Tibial nerve (tissue), 4 donors: ENCODE data around the gene ANXA2R. TPM values are rescaled to one million over a fixed set of nuclear protein-coding genes. Genes with fewer than 3 reads are reported as not detected.
"Not testable (repeated sequence)": the region's sequence is repeated elsewhere in the genome, so short reads cannot be mapped to it uniquely, and the experiment has no call there.

Source experiments
- DNase-seq, 2 donors: peaks; one replicate each; pipeline ENCODE4 v3.0.0-alpha.2; 2019; ENCODE audit warnings: low spot score in 2 of 2
- H3K27ac ChIP-seq, 4 donors: fragments of 200-600 bp; sonication (generic) in 3 of 4; one replicate each; pipeline ENCODE4 v1.5.1; 2017 to 2019; ENCODE audit warnings: mild to moderate bottlenecking in 1 of 4
- H3K27me3 ChIP-seq, 2 donors: fragments of 200-600 bp; sonication (generic) in 1 of 2; one replicate each; pipeline versions ENCODE4 v1.5.1 to v1.6.0; 2017 to 2019
- H3K36me3 ChIP-seq, 3 donors: fragments of 200-600 bp; sonication (generic); one replicate each; pipeline ENCODE4 v1.5.1; 2018 to 2019
- H3K4me1 ChIP-seq, 4 donors: fragments of 200-600 bp; sonication (generic) in 3 of 4; one replicate each; pipeline ENCODE4 v1.5.1; 2017 to 2019
- H3K4me3 ChIP-seq, 4 donors: fragments of 200-600 bp; sonication (generic) in 3 of 4; one replicate each; pipeline ENCODE4 v1.5.1; 2017 to 2019; ENCODE audit warnings: mild to moderate bottlenecking in 1 of 4, moderate library complexity in 1 of 4
- H3K9me3 ChIP-seq, 4 donors: fragments of 200-600 bp; sonication (generic) in 3 of 4; one replicate each; pipeline ENCODE4 v1.5.1; 2017 to 2019
- CTCF ChIP-seq, 5 experiments: fragments of 200-600 bp in 3 of 5; fragments of 450-650 bp in 2 of 5; sonication (generic) in 3 of 5; IDR thresholded peaks; one replicate each; pipeline ENCODE4 v1.5.1; 2016 to 2019; ENCODE audit warnings: antibody characterized with exemption in 5 of 5, mild to moderate bottlenecking in 3 of 5, moderate library complexity in 2 of 5
- EP300 ChIP-seq, 2 donors: sonication (generic); formaldehyde crosslinking; IDR thresholded peaks; one replicate each; pipeline ENCODE4 v1.6.1; 2017; ENCODE audit warnings: antibody characterized with exemption in 2 of 2, mild to moderate bottlenecking in 1 of 2
- POLR2A ChIP-seq, 2 donors: fragments of 450-650 bp; IDR thresholded peaks; one replicate each; pipeline ENCODE4 v1.6.1; 2017; ENCODE audit warnings: antibody characterized with exemption in 2 of 2, mild to moderate bottlenecking in 2 of 2, moderate library complexity in 2 of 2
- WGBS, 2 donors: methylation state at CpG; one replicate each; pipeline ENCODE4 v1.1.5; 2018; 5-methylcytosine and 5-hydroxymethylcytosine counted together
- total RNA-seq, 4 donors: library from RNA; depleted of rRNA; stranded (reverse); fragments of >200 nt; gene quantifications; one replicate each; pipeline ENCODE4 v1.1.0, GENCODE V29; 2016

The ANXA2R gene
- total RNA-seq, 4 donors from 2014 or later: 5.4 to 9.0 (median 8.1) TPM

DNA sequence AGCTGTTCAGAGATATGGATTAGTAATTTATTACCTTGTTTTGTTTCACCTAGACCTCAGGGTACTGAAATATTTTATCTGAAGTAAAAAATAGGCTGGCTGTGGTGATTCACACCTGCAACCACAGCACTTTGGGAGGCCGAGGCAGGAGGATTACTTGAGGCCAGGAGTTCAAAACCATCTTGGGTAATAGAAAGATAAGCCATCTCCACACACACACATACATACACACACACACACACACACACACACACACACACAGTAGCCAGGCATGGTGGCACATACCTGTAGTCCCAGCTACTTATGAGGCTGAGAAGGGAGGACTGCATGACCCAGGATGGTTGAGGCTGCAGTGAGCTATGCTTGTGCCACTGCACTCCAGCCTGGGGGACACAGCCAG is 3.7 kb downstream of the ANXA2R start:
- Histone ChIP-seq H3K4me1 (peaks cover 0 to 8% (median 2%) of the 10 kb centered on the region in 4 donors), H3K27me3 (no peaks in the 10 kb centered on the region), H3K9me3 (no peaks in the 10 kb centered on the region), H3K4me3 (peak overlapping the region in 1 of 4 donors; percentile 45), H3K36me3 (no peaks in the 10 kb centered on the region), H3K27ac (peak overlapping the region in 3 of 4 donors; percentile 84 to 99 (median 98))
- WGBS, 2 donors: 89 to 100% methylated on average over 1 of the region's 1 CpG
- no peak for DNase-seq
- TF ChIP-seq POLR2A (IDR thresholded peaks at IDR 0.05) (no peak), CTCF (IDR thresholded peaks at IDR 0.05) (no peak), EP300 (IDR thresholded peaks at IDR 0.05) (no peak)

DNA sequence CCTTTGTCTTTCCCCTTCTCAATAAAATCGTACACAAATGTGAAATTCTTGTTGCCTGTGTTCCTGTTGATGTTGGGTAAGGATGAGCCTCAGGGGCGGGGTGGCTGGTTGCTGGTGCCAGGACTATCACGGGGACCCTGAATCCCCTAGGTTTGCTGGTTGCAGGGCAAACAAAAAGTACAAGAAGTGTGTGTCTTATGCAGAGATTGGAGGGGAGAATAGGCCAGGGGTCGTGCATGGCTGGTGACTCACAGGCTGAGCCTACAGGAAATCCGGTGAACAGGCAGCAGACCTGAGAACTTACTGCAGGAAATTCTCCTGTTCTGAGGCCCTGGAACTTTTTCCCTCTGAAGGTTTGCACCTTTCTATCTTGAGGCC is 5.5 kb downstream of the ANXA2R start:
- Histone ChIP-seq H3K9me3 (no peaks in the 10 kb centered on the region), H3K4me1 (peaks cover 0 to 8% (median 2%) of the 10 kb centered on the region in 4 donors), H3K4me3 (no peak overlapping the region), H3K27ac (peak overlapping the region in 3 of 4 donors; percentile 9 to 77 (median 67)), H3K27me3 (no peaks in the 10 kb centered on the region), H3K36me3 (no peaks in the 10 kb centered on the region)
- peak in 1 of 2 donors; percentile 8 for TF ChIP-seq EP300 (IDR thresholded peaks at IDR 0.05)
- TF ChIP-seq POLR2A (IDR thresholded peaks at IDR 0.05): no peak
- WGBS, 2 donors: 57 to 60% methylated on average over 5 of the region's 5 CpGs
- no peak for DNase-seq

- Histone ChIP-seq H3K27me3 (no peaks in the 10 kb centered on the region), H3K4me1 (peaks cover 0 to 8% (median 2%) of the 10 kb centered on the region in 4 donors), H3K36me3 (no peaks in the 10 kb centered on the region), H3K9me3 (no peaks in the 10 kb centered on the region), H3K4me3 (peak overlapping the region in 2 of 4 donors; percentile 7 to 36), H3K27ac (peak overlapping the region in 3 of 4 donors; percentile 9 to 77 (median 67))
- WGBS, 2 donors: 44 to 47% methylated on average over 22 to 41 of the region's 41 CpGs
- no peak for DNase-seq
- TF ChIP-seq CTCF (IDR thresholded peaks at IDR 0.05) (no peak), POLR2A (IDR thresholded peaks at IDR 0.05) (no peak), EP300 (IDR thresholded peaks at IDR 0.05) (no peak)
These were observed 6.1 kb downstream of the ANXA2R start for GRCh38 chr5:43033841-43034590.

DNA sequence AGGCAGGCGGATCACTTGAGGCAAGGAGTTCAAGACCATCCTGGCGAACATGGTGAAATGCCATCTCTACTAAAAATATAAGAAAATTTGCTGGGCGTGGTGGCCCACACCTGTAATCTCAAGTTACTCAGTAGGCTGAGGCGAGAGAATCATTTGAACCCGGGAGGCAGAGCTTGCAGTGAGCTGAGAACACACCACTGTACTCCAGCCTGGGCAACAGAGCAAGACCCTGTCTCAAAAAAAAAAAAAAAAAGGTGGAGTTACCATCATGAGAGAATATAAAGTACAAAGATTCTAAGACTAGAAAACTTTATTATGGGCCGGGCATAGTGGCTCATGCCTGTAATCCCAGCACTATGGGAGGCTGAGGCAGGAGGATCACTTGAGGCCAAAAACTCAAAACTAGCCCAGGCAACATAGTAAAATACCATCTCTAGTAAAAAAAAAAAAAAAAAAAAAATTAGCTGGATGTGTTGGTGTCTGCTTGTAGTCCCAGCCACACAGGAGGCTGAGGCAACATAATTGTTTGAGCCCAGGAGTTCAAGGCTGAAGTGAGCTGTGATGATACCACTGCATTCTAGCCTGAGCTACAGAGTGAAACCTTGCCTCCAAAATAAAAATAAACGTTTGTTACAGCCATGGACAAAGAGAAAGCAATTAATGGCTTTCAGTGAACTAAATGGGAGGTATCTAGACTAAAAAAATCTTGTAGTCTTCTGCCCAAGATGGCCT is 12.9 kb downstream of the ANXA2R start:
- Histone ChIP-seq H3K36me3 (no peaks in the 10 kb centered on the region), H3K4me3 (no peak overlapping the region), H3K27ac (no peak overlapping the region), H3K9me3 (no peaks in the 10 kb centered on the region), H3K4me1 (no peaks in the 10 kb centered on the region), H3K27me3 (no peaks in the 10 kb centered on the region)
- WGBS, 2 donors: 85 to 90% methylated on average over 7 of the region's 7 CpGs
- DNase-seq: no peak
- TF ChIP-seq CTCF (IDR thresholded peaks at IDR 0.05) (no peak), POLR2A (IDR thresholded peaks at IDR 0.05) (no peak)

DNA sequence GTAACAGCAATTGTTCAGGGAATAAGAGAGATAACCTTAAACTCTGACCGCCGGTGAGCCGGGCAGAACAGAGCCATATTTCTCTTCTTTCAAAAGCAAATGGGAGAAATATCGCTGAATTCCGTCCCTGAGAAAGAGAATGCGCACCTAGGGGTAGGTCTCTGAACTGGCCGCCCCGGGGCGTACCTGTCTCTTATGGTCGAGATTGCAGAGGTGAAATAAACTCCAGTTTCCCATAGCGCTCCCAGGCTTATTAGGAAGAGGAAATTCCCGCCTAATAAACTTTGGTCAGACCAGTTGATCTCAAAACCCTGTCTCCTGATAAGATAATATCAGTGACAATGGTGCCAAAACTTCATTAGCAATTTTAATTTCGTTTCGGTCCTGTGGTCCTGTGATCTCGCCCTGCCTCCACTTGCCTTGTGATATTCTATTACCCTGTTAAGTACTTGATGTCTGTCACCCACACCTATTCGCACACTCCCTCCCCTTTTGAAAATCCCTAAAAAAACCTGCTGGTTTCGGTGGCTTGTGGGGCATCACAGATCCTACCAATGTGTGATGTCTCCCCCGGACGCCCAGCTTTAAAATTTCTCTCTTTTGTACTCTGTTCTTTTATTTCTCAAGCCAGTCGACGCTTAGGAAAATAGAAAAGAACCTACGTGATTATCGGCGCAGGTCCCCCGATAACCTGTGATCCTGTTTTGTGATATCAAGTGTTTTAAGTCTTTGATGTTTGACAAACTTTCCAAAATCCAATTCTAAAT is 14.8 kb downstream of the ANXA2R start:
- H3K27ac ChIP-seq, H3K4me3 ChIP-seq, H3K27me3 ChIP-seq, H3K4me1 ChIP-seq, H3K36me3 ChIP-seq, H3K9me3 ChIP-seq, DNase-seq: not testable (repeated sequence)
- WGBS, 2 donors: 67 to 72% methylated on average over 25 of the region's 25 CpGs
